Measurements from ENCODE around the gene ADAMTSL2. TPM values are rescaled to one million over a fixed set of nuclear protein-coding genes. Genes with fewer than 3 reads are reported as not detected.

The ADAMTSL2 gene
- total and polyA plus RNA-seq, 2 of the 13 experiments (the other 11 are each of a cell fraction or from before 2014, with no cell fraction given), result 1.9 to 3.8 TPM

GRCh38 chr9:133561976-133562554, 27.6 kb downstream of the ADAMTSL2 start:
- Histone ChIP-seq H3K36me3 (replicated peaks in 1 of 2; ENCODE audit: control insufficient read depth in 1 of 2, insufficient read depth in 2 of 2, low read length in 2 of 2) (no peaks in the 10 kb centered on the region), H3K4me1 (ENCODE audit: insufficient read depth, low read length) (peaks cover 24% of the 10 kb centered on the region), H3K4me3 (replicated peaks in 1 of 3; ENCODE audit: insufficient read depth in 1 of 3, low read depth in 2 of 3, low read length in 3 of 3) (no peak overlapping the region), H4K20me1 (ENCODE audit: insufficient read depth, low read length) (no peaks in the 10 kb centered on the region), H3K27me3 (ENCODE audit: control insufficient read depth in 1 of 2, insufficient read depth in 2 of 2, low read length in 2 of 2) (no peaks in the 10 kb centered on the region), H3K79me2 (ENCODE audit: insufficient read depth, low read length) (no peaks in the 10 kb centered on the region), H3K4me2 (ENCODE audit: low read depth, low read length) (no peak overlapping the region), H3K9me3 (ENCODE audit: low read length) (no peaks in the 10 kb centered on the region), H3K9ac (ENCODE audit: insufficient read depth, low read depth, low read length) (no peak overlapping the region), H3K27ac (ENCODE audit: extremely low read length, insufficient read depth, low read length) (no peak overlapping the region), H2AFZ (ENCODE audit: low read length) (no peak overlapping the region)
- CTCF ChIA-PET (ENCODE audit: low intra/inter-chr PET ratio, low total read pairs), result no interaction called here
- TF ChIP-seq FUBP1 (CRISPR knock-in tag; IDR thresholded peaks at IDR 0.05; ENCODE audit: borderline replicate concordance) (no peak), LCORL (IDR thresholded peaks at IDR 0.05) (no peak), LCORL (CRISPR knock-in tag; IDR thresholded peaks at IDR 0.05) (no peak), ERF (CRISPR knock-in tag; IDR thresholded peaks at IDR 0.05) (no peak), HNRNPL (IDR thresholded peaks at IDR 0.05; ENCODE audit: low read depth, low read length) (0 out of 2 replicates have a peak, but pooled peaks have one; percentile 35), HDAC2 (CRISPR knock-in tag; IDR thresholded peaks at IDR 0.05) (no peak)
- in situ Hi-C loops (cut with HindIII; ENCODE audit: extremely low pct_ligation_motif_present, low pct_unique_long_range_greater_than_20kb) (no loop called here), intact Hi-C loops (cut with micrococcal nuclease; ENCODE audit: unreplicated experiment) (no loop called here)
- no TSS peak for BruUV-seq (replicated peaks)
- POLR2A ChIA-PET, result no interaction called here
- DNase-seq (ENCODE audit: low spot score) (no peak), ATAC-seq (no peak), FAIRE-seq (no peak)
- WGBS (ENCODE audit: low lambda C conversion rate), result 70% methylated on average over 6 of the region's 32 CpGs

GRCh38 chr9:133562611-133563290, 28.2 kb downstream of the ADAMTSL2 start:
- no peak for ATAC-seq
- in situ Hi-C loops (cut with HindIII; ENCODE audit: extremely low pct_ligation_motif_present, low pct_unique_long_range_greater_than_20kb) (no loop called here), intact Hi-C loops (cut with micrococcal nuclease; ENCODE audit: unreplicated experiment) (no loop called here)
- Histone ChIP-seq H3K27ac (ENCODE audit: extremely low read length, insufficient read depth, low read length) (no peak overlapping the region), H4K20me1 (ENCODE audit: insufficient read depth, low read length) (no peaks in the 10 kb centered on the region), H3K4me2 (ENCODE audit: low read depth, low read length) (no peak overlapping the region), H3K79me2 (ENCODE audit: insufficient read depth, low read length) (no peaks in the 10 kb centered on the region), H3K9ac (ENCODE audit: insufficient read depth, low read depth, low read length) (no peak overlapping the region), H3K36me3 (replicated peaks in 1 of 2; ENCODE audit: control insufficient read depth in 1 of 2, insufficient read depth in 2 of 2, low read length in 2 of 2) (no peaks in the 10 kb centered on the region), H3K4me3 (replicated peaks in 1 of 3; ENCODE audit: insufficient read depth in 1 of 3, low read depth in 2 of 3, low read length in 3 of 3) (no peak overlapping the region), H3K4me1 (ENCODE audit: insufficient read depth, low read length) (peaks cover 20% of the 10 kb centered on the region), H2AFZ (ENCODE audit: low read length) (no peak overlapping the region), H3K9me3 (ENCODE audit: low read length) (no peaks in the 10 kb centered on the region), H3K27me3 (ENCODE audit: control insufficient read depth in 1 of 2, insufficient read depth in 2 of 2, low read length in 2 of 2) (no peaks in the 10 kb centered on the region)
- 60% methylated on average over 1 of the region's 54 CpGs for WGBS (ENCODE audit: low lambda C conversion rate)
- FAIRE-seq, result no peak
- ChIA-PET POLR2A (no interaction called here), CTCF (ENCODE audit: low intra/inter-chr PET ratio, low total read pairs) (no interaction called here)
- no TSS peak for BruUV-seq (replicated peaks)
- DNase-seq (ENCODE audit: low spot score), result no peak
- no peak for TF ChIP-seq ZNF570 (CRISPR knock-in tag; IDR thresholded peaks at IDR 0.05; ENCODE audit: borderline replicate concordance)
- no peak for TF ChIP-seq ELF3 (CRISPR knock-in tag; IDR thresholded peaks at IDR 0.05)
- TF ChIP-seq ZNF761 (CRISPR knock-in tag; conservative IDR thresholded peaks at IDR 0.05), result no peak
- TF ChIP-seq ZBTB4 (CRISPR knock-in tag; IDR thresholded peaks at IDR 0.05; ENCODE audit: borderline replicate concordance), result no peak
- no peak for TF ChIP-seq ZNF605 (CRISPR knock-in tag; IDR thresholded peaks at IDR 0.05)
- TF ChIP-seq GPN1 (CRISPR knock-in tag; IDR thresholded peaks at IDR 0.05; ENCODE audit: borderline replicate concordance), result no peak
- no peak for TF ChIP-seq TBP (CRISPR knock-in tag; IDR thresholded peaks at IDR 0.05)
- no peak for TF ChIP-seq BORCS8-MEF2B (CRISPR knock-in tag; IDR thresholded peaks at IDR 0.05)
